Jurkat, Clone E6-1 (cell line): ENCODE results near the gene NBEA.
"Not testable (repeated sequence)": the region's sequence is repeated elsewhere in the genome, so short reads cannot be mapped to it uniquely, and the experiment has no call there.

Experiments
- DNase-seq: peaks from one replicate; pipeline ENCODE4 v3.0.0-alpha.2; 2011; ENCODE audit warnings: low read depth, low spot score
- H3K4me3 ChIP-seq: 2 replicates; pipeline ENCODE4 v1.5.1; 2011; ENCODE audit warnings: mild to moderate bottlenecking, low read length, control low read depth, moderate library complexity

NBEA gene

GRCh38 chr13:34943436-34944273, 1.6 kb downstream of the NBEA start:
- H3K4me3 ChIP-seq: peak overlapping the region; percentile 68
- peak; percentile 53 for DNase-seq

- H3K4me3 ChIP-seq: no peak overlapping the region
- DNase-seq: no peak
Measured at GRCh38 chr13:34944274-34944634, 2.2 kb downstream of the NBEA start.

GRCh38 chr13:34944751-34945150, 2.7 kb downstream of the NBEA start:
- DNase-seq: no peak
- H3K4me3 ChIP-seq: no peak overlapping the region

GRCh38 chr13:34951528-34951927, 9.5 kb downstream of the NBEA start:
- no peak overlapping the region for H3K4me3 ChIP-seq
- no peak for DNase-seq

GRCh38 chr13:34959489-34959888, 17.4 kb downstream of the NBEA start:
- no peak overlapping the region for H3K4me3 ChIP-seq
- DNase-seq: no peak

- H3K4me3 ChIP-seq: no peak overlapping the region
- DNase-seq: no peak
Measured at GRCh38 chr13:34964558-34964957, 22.5 kb downstream of the NBEA start.

- no peak overlapping the region for H3K4me3 ChIP-seq
- DNase-seq: no peak
Measured at GRCh38 chr13:34967851-34968562, 25.9 kb downstream of the NBEA start.

DNA sequence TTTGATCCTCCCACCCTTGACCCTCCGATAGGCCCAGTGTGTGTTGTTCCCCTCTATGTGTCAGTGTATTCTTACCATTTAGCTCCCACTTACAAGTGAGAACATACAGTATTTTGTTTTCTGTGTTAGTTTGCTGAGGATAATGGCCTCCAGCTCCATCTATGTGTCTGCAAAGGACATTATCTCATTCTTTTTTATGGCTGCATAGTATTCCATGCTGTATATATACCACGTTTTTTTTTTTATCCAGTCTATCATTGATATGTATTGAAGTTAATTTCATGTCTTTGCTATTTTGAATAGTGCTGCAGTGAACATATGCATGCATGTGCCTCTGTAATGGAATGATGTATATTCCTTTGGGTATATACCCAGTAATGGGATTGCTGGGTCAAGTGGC, 27.5 kb downstream of the NBEA start:
- DNase-seq, H3K4me3 ChIP-seq: not testable (repeated sequence)

- no peak for DNase-seq
- no peak overlapping the region for H3K4me3 ChIP-seq
Measured at GRCh38 chr13:34970961-34971360, 28.9 kb downstream of the NBEA start.

- H3K4me3 ChIP-seq: no peak overlapping the region
- DNase-seq: no peak
Measured at GRCh38 chr13:34971473-34971872, 29.4 kb downstream of the NBEA start.

DNA sequence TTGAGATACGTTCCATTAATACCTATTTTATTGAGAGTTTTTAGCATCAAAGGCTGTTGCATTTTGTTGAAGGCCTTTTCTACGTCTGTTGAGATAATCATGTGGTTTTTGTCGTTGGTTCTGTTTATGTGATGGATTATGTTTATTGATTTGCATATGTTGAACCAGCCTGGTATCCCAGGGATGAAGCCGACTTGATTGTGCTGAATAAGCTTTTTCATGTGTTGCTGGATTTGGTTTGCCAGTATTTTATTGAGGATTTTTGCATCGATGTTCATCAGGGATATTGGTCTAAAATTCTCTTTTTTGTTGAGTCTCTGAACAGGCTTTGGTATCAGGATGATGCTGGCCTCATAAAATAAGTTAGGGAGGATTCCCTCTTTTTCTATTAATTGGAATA, 43.1 kb downstream of the NBEA start:
- DNase-seq, H3K4me3 ChIP-seq: not testable (repeated sequence)

GRCh38 chr13:34988330-34988791, 46.3 kb downstream of the NBEA start:
- no peak for DNase-seq
- no peak overlapping the region for H3K4me3 ChIP-seq

- DNase-seq: no peak
- no peak overlapping the region for H3K4me3 ChIP-seq
Measured at GRCh38 chr13:34990399-34991214, 48.5 kb downstream of the NBEA start.

DNA sequence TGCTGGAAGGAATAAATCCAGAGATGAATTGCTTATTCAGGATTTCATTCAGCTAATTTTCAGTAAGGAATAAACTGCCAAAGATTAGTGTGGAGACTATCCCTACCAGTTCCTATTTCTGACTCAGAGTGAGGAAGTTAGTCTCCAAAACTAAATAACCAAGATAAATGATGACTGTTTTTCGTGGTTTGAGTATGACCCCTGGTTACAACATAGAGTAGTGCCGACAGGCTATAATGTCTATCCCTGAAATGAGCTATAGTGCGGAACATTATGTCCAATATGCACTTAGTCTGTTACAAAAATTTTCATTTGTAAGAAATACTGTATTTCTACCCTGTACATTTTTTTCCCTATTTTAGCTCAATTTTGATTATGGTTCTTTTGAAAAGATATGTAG, 51.4 kb downstream of the NBEA start:
- DNase-seq: no peak
- H3K4me3 ChIP-seq: no peak overlapping the region

- not testable (repeated sequence) for H3K4me3 ChIP-seq, DNase-seq
Measured at GRCh38 chr13:35003734-35004133, 61.7 kb downstream of the NBEA start.

DNA sequence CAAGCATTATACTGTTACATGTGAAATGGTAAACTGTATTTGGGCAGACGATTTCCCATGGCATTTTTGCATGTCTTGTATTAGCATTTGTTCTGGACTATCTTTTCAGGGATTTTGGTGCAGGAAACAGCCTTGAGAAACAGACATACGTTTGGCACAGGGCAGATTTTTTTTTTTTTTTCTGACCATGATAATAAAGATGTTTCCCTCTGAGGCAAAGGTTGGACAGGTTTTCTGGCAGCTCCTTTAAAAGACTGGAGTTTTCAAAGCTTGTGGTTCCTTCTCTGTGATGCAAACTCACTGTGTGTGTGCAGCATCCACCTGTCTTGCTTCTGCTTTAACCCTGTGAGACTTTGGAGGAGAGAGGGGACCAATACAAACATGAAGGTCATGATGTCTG, 63.0 kb downstream of the NBEA start:
- no peak for DNase-seq
- H3K4me3 ChIP-seq: no peak overlapping the region

- no peak for DNase-seq
- no peak overlapping the region for H3K4me3 ChIP-seq
Measured at GRCh38 chr13:35014606-35015213, 72.6 kb downstream of the NBEA start.

DNA sequence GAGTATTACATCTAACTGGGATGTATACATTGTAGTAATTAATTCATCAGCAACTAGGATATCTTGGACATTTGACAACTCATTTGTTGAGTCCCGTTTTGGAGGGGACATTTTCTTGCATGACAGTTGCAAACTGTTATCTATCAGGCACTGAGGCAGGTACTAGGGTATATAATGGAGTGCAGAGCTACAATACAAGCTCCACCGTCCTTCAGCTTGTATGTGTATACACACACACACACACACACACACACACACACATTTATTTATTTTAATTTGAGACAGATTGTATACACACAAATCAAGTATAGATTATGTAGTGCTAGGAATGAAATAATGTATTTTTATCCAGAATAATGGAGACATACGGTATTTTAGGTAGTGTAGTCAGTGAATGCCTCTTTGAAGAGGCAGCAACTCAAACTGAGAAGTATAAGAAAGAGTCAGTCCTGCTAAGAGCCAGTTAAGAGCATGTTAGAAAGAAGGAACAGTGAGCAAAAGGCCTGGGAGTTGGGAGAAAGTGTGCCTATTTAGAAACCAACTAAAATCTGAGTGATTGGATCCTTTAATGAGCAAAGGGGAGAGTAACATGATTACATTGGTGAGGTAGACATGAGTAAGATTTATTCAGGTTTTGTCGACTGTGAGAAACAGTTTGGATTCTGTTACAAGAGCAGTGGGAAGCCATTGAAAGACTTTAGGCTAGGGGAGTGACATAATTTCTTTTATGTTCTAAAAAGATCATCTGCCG, 74.5 kb downstream of the NBEA start:
- no peak overlapping the region for H3K4me3 ChIP-seq
- DNase-seq: no peak

DNA sequence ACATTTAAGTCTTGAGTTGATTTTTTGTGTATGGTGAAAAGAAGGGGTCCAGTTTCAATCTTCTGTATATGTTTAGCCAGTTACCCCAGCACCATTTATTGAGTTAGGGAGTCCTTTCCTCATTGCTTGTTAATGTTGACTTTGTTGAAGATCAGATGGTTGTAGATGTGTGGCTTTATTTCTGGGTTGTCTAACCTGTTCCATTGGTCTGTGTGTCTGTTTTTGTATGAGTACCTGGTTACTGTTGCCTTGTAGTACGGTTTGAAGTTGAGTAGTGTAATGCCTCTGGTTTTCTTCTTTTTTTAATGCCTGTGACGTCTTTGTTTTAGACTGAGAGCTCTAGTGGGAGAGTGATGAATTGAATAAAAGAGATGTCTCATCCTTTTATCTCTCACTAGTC, 83.2 kb downstream of the NBEA start:
- no peak overlapping the region for H3K4me3 ChIP-seq
- DNase-seq: no peak
